Measurements from ENCODE around the gene AK4.

AK4 gene

GRCh38 chr1:65147424-65148177, 402 bp upstream of the AK4 start:
- Histone ChIP-seq H3K4me3 (ENCODE audit: severe bottlenecking) (peak overlapping the region; percentile 59), H3K4me1 (ENCODE audit: insufficient read depth, poor library complexity, severe bottlenecking) (peaks cover 6% of the 10 kb centered on the region), H3K27ac (ENCODE audit: poor library complexity, severe bottlenecking) (peak overlapping the region; percentile 80), H3K36me3 (ENCODE audit: low read depth) (peaks cover 17% of the 10 kb centered on the region), H3K27me3 (ENCODE audit: insufficient read depth, poor library complexity, severe bottlenecking) (no peaks in the 10 kb centered on the region), H3K9me3 (ENCODE audit: severe bottlenecking) (no peaks in the 10 kb centered on the region)
- no peak for TF ChIP-seq CTCF (IDR thresholded peaks at IDR 0.05; ENCODE audit: poor library complexity, severe bottlenecking)
- ATAC-seq (ENCODE audit: low read depth) (peak; percentile 55), DNase-seq (ENCODE audit: low spot score) (peak; percentile 62)

GRCh38 chr1:65148548-65149350, 746 bp downstream of the AK4 start:
- H3K9me3 ChIP-seq (ENCODE audit: severe bottlenecking) = no peaks in the 10 kb centered on the region
- H3K27ac ChIP-seq (ENCODE audit: poor library complexity, severe bottlenecking) = peak overlapping the region; percentile 80
- H3K27me3 ChIP-seq (ENCODE audit: insufficient read depth, poor library complexity, severe bottlenecking) = no peaks in the 10 kb centered on the region
- peaks cover 17% of the 10 kb centered on the region for H3K36me3 ChIP-seq (ENCODE audit: low read depth)
- peak overlapping the region; percentile 59 for H3K4me3 ChIP-seq (ENCODE audit: severe bottlenecking)
- H3K4me1 ChIP-seq (ENCODE audit: insufficient read depth, poor library complexity, severe bottlenecking) = peaks cover 6% of the 10 kb centered on the region
- peak; percentile 69 for DNase-seq (ENCODE audit: low spot score)
- peak; percentile 61 for ATAC-seq (ENCODE audit: low read depth)
- no peak for TF ChIP-seq CTCF (IDR thresholded peaks at IDR 0.05; ENCODE audit: poor library complexity, severe bottlenecking)

- H3K4me1 ChIP-seq (ENCODE audit: insufficient read depth, poor library complexity, severe bottlenecking) = peaks cover 6% of the 10 kb centered on the region
- DNase-seq (ENCODE audit: low spot score) (no peak), ATAC-seq (ENCODE audit: low read depth) (no peak; the same call in 2 of the 3 replicates)
- H3K27ac ChIP-seq (ENCODE audit: poor library complexity, severe bottlenecking) = peak overlapping the region; percentile 80
- no peaks in the 10 kb centered on the region for H3K9me3 ChIP-seq (ENCODE audit: severe bottlenecking)
- H3K27me3 ChIP-seq (ENCODE audit: insufficient read depth, poor library complexity, severe bottlenecking) = no peaks in the 10 kb centered on the region
- TF ChIP-seq CTCF (IDR thresholded peaks at IDR 0.05; ENCODE audit: poor library complexity, severe bottlenecking) = no peak
- peak overlapping the region; percentile 59 for H3K4me3 ChIP-seq (ENCODE audit: severe bottlenecking)
- peaks cover 21% of the 10 kb centered on the region for H3K36me3 ChIP-seq (ENCODE audit: low read depth)
These were observed 1.5 kb downstream of the AK4 start for GRCh38 chr1:65149351-65150107.

- Histone ChIP-seq H3K27me3 (ENCODE audit: insufficient read depth, poor library complexity, severe bottlenecking) (no peaks in the 10 kb centered on the region), H3K36me3 (ENCODE audit: low read depth) (peaks cover 21% of the 10 kb centered on the region), H3K9me3 (ENCODE audit: severe bottlenecking) (no peaks in the 10 kb centered on the region), H3K4me1 (ENCODE audit: insufficient read depth, poor library complexity, severe bottlenecking) (peaks cover 6% of the 10 kb centered on the region), H3K4me3 (ENCODE audit: severe bottlenecking) (no peak overlapping the region), H3K27ac (ENCODE audit: poor library complexity, severe bottlenecking) (peak overlapping the region; percentile 80)
- ATAC-seq (ENCODE audit: low read depth) (no peak), DNase-seq (ENCODE audit: low spot score) (no peak)
- TF ChIP-seq CTCF (IDR thresholded peaks at IDR 0.05; ENCODE audit: poor library complexity, severe bottlenecking) = no peak
These were observed 2.1 kb downstream of the AK4 start for GRCh38 chr1:65150108-65150463.

All from RWPE2 (cell line).